ENCODE measurements around the gene PATE2.

The PATE2 gene

DNA sequence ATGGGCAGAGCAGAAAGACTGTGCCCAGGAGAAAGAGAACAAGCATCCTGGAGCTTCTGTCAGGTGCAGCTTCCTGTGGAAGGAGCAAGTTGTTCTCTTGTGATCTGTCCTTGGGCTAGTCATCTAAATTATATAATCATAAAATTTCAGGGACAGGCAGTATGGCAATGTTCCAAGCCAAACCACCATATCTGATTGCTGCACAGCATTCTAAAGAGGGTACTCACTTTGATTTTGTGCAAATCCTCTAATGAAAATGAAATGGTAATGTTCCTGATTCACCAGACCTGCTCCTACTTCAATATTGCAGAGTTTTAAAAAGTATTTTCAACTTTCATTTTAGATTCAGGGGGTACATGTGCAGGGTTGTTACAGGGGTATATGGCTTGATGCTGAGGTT is at the start of gene PATE2:
PATE2 (minus strand) TSS at position 101 of the 400 bp plus-strand sequence; CDS start at position 46, 55 bp downstream.
- H3K27me3 Mint-ChIP-seq = peaks cover 17% of the 10 kb centered on the region
- no peak within 1 kb of the TSS for H3K27ac Mint-ChIP-seq
- no peak for ATAC-seq
- no peaks in the 10 kb centered on the region for H3K4me1 Mint-ChIP-seq
- no peak within 1 kb of the TSS for H3K4me3 Mint-ChIP-seq
- no peak for DNase-seq
- H3K36me3 Mint-ChIP-seq (ENCODE audit: low read depth) = no peaks in the 10 kb centered on the region
- no peaks in the 10 kb centered on the region for H3K9me3 Mint-ChIP-seq

- H3K27ac Mint-ChIP-seq = no peak overlapping the region
- DNase-seq = no peak
- no peaks in the 10 kb centered on the region for H3K27me3 Mint-ChIP-seq
- H3K9me3 Mint-ChIP-seq = peaks cover 9% of the 10 kb centered on the region
- no peak for ATAC-seq
- H3K4me1 Mint-ChIP-seq = no peaks in the 10 kb centered on the region
- H3K36me3 Mint-ChIP-seq (ENCODE audit: low read depth) = no peaks in the 10 kb centered on the region
- no peak overlapping the region for H3K4me3 Mint-ChIP-seq
These were observed 29.3 kb upstream of the PATE2 start for GRCh38 chr11:125807909-125808308.

- no peak for ATAC-seq
- no peaks in the 10 kb centered on the region for H3K4me1 Mint-ChIP-seq
- no peaks in the 10 kb centered on the region for H3K36me3 Mint-ChIP-seq (ENCODE audit: low read depth)
- H3K4me3 Mint-ChIP-seq = no peak overlapping the region
- H3K9me3 Mint-ChIP-seq = peaks cover 44% of the 10 kb centered on the region
- no peak overlapping the region for H3K27ac Mint-ChIP-seq
- H3K27me3 Mint-ChIP-seq = peaks cover 4% of the 10 kb centered on the region
- no peak for DNase-seq
These were observed 23.8 kb upstream of the PATE2 start for GRCh38 chr11:125802387-125802786.

DNA sequence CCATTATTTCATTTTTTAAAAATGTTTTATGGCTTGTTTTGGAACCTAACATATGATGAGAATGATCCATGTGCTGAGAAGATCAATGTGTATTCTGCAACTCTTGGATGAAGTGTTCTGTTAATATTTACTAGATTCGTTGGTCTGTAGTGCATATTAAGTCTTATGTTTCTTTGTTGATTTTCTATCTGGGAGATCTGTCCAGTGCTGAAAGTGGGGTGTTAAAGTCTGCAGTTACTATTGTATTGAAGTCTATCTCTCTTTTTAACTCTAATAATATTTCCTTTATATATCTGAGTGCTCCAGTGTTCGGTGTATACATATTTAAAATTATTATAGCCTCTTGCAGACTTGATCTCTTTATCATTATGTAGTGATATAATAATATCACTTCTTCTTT is 21.2 kb upstream of the PATE2 start:
- DNase-seq (no peak), ATAC-seq (no peak)
- Mint-ChIP-seq H3K27ac (no peak overlapping the region), H3K4me3 (no peak overlapping the region), H3K36me3 (ENCODE audit: low read depth) (no peaks in the 10 kb centered on the region), H3K27me3 (peaks cover 6% of the 10 kb centered on the region), H3K4me1 (no peaks in the 10 kb centered on the region), H3K9me3 (peaks cover 54% of the 10 kb centered on the region)

DNA sequence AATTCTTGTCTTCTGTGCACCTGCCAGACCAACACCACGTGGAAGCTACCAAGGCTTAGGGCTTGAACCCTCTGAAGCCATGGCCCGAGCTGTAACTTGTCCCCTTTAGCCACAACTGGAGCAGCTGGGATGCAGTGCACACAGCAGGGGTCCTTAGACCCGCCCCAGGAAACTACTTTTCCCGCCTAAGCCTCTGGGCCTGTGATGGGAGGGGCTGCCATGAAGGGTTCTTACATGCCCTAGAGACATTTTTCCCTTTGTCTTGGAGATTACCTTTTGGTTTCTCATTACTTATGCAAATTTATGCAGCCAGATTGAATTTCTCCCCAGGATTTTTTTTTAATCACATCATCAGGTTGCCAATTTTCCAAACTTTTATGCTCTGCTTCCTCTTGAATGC is 19.0 kb upstream of the PATE2 start:
- ATAC-seq = no peak
- Mint-ChIP-seq H3K9me3 (peaks cover 62% of the 10 kb centered on the region), H3K36me3 (ENCODE audit: low read depth) (no peaks in the 10 kb centered on the region), H3K27me3 (peaks cover 6% of the 10 kb centered on the region), H3K4me3 (no peak overlapping the region), H3K4me1 (no peaks in the 10 kb centered on the region), H3K27ac (no peak overlapping the region)
- DNase-seq = no peak

GRCh38 chr11:125790825-125791224 is 12.2 kb upstream of the PATE2 start:
- H3K4me1 Mint-ChIP-seq = no peaks in the 10 kb centered on the region
- no peaks in the 10 kb centered on the region for H3K36me3 Mint-ChIP-seq (ENCODE audit: low read depth)
- no peak overlapping the region for H3K27ac Mint-ChIP-seq
- H3K27me3 Mint-ChIP-seq = peaks cover 2% of the 10 kb centered on the region
- no peak for DNase-seq
- ATAC-seq = no peak
- H3K9me3 Mint-ChIP-seq = peaks cover 22% of the 10 kb centered on the region
- no peak overlapping the region for H3K4me3 Mint-ChIP-seq

DNA sequence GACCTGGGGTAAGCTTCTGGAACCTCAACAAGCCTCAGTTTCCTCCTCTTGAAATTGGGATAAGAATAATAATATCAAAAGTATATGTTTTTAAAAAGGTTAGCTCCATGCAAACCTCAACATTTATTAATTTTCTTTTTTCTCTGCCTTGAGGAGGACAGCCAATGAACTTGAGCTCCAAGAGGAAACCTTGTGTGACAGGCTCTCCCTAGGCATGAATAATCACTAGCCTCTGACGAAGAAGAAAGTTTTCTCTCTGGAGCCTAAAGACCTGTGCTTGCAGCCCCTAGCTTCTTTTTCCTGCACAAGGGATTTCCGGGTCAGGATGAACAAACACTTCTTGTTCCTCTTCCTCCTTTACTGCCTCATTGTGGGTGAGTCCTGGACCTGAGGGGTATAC is 9.2 kb upstream of the PATE2 start, which contains the start of gene PATE3:
PATE3 (plus strand) TSS at position 301 of the 400 bp plus-strand sequence; CDS start at position 326, 25 bp downstream.
- DNase-seq (no peak), ATAC-seq (no peak)
- Mint-ChIP-seq H3K9me3 (no peaks in the 10 kb centered on the region), H3K27ac (no peak within 1 kb of the TSS), H3K36me3 (ENCODE audit: low read depth) (no peaks in the 10 kb centered on the region), H3K27me3 (peaks cover 2% of the 10 kb centered on the region), H3K4me3 (no peak within 1 kb of the TSS), H3K4me1 (no peaks in the 10 kb centered on the region)

DNA sequence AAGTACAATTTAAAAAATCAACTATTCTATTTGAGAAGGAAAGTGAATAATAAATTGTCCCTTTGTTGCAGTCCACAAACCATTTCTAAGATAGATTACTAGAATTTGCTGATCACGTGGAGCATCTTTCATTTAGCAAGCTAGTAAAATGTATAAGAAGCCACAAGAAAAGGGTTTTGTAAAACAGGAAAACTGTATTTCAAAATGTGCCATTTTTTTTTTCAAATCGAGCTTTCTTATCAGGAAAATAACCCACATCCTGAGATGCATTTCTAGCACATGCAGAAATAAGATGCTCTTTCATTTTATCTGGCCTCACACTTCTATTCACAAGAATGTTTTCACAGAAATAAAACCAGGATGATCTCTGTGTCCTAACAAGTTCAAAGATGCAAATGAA is 6.0 kb upstream of the PATE2 start:
- Mint-ChIP-seq H3K36me3 (ENCODE audit: low read depth) (no peaks in the 10 kb centered on the region), H3K4me1 (no peaks in the 10 kb centered on the region), H3K9me3 (no peaks in the 10 kb centered on the region), H3K27me3 (no peaks in the 10 kb centered on the region), H3K4me3 (no peak overlapping the region), H3K27ac (no peak overlapping the region)
- no peak for DNase-seq
- no peak for ATAC-seq

GRCh38 chr11:125777309-125777708 is 1.3 kb downstream of the PATE2 start:
- no peak overlapping the region for H3K4me3 Mint-ChIP-seq
- DNase-seq = no peak
- H3K4me1 Mint-ChIP-seq = no peaks in the 10 kb centered on the region
- peaks cover 17% of the 10 kb centered on the region for H3K27me3 Mint-ChIP-seq
- ATAC-seq = no peak
- H3K36me3 Mint-ChIP-seq (ENCODE audit: low read depth) = no peaks in the 10 kb centered on the region
- H3K9me3 Mint-ChIP-seq = no peaks in the 10 kb centered on the region
- H3K27ac Mint-ChIP-seq = no peak overlapping the region

DNA sequence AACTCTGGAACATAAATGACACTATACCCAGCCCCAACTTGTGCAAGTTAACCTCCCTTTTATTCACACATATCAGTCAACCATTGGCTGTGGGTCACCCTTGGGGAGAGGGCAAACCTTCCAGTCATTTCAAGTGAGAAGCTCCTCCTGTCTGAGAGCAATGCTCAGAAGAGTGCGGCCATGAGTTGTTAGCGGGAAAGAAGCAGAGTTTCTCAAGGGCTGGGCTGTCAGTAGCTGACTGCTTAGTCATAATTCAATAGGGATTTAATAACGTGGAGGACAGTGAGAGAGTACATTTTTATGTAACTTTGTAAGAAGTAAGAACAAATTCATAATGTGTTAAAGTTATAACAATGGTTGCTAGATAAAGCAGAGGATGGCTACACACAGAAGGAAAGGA is 5.1 kb downstream of the PATE2 start:
- H3K27me3 Mint-ChIP-seq = peaks cover 16% of the 10 kb centered on the region
- H3K4me1 Mint-ChIP-seq = no peaks in the 10 kb centered on the region
- H3K4me3 Mint-ChIP-seq = no peak overlapping the region
- DNase-seq = no peak
- no peaks in the 10 kb centered on the region for H3K9me3 Mint-ChIP-seq
- ATAC-seq = no peak
- no peaks in the 10 kb centered on the region for H3K36me3 Mint-ChIP-seq (ENCODE audit: low read depth)
- H3K27ac Mint-ChIP-seq = no peak overlapping the region

DNA sequence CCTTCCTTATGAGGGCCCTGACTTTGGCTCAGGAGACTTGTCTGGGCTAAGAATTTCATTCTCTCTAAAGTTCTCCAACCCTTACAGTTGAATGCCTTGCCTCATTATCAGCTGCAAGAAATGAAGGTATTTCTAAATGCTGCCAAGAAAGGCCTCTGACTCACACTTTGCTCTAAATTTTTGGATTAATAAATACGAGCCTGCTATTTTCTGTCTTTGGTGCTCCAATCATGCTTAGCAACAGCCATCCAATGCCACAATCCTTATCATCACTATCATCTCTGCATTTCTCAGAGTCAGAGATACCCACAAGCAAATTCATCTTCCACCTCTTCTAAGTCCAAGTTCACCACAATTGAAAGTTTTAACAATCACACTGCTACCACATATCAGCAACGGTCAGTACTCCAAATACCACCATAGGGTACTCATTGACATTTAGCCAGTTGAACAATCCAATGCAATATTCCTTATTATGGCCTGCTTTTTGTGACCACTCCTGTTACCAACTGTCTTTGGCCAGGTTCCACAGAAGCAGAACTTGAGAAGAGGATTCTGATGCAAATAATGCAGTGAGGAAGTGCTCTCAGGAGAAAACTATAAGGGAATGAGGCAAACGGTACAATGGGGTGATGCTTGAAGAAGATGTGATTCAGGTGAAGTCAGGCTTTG is 5.7 kb downstream of the PATE2 start:
- Mint-ChIP-seq H3K36me3 (ENCODE audit: low read depth) (no peaks in the 10 kb centered on the region), H3K27ac (no peak overlapping the region), H3K27me3 (peaks cover 19% of the 10 kb centered on the region), H3K4me3 (no peak overlapping the region), H3K9me3 (no peaks in the 10 kb centered on the region), H3K4me1 (no peaks in the 10 kb centered on the region)
- DNase-seq = no peak
- no peak for ATAC-seq

GRCh38 chr11:125770583-125770982 is 8.0 kb downstream of the PATE2 start:
- H3K4me3 Mint-ChIP-seq = no peak overlapping the region
- H3K27me3 Mint-ChIP-seq = peaks cover 13% of the 10 kb centered on the region
- H3K9me3 Mint-ChIP-seq = no peaks in the 10 kb centered on the region

GRCh38 chr11:125768336-125769046 is 10.1 kb downstream of the PATE2 start:
- DNase-seq (no peak), ATAC-seq (no peak)
- Mint-ChIP-seq H3K36me3 (ENCODE audit: low read depth) (no peaks in the 10 kb centered on the region), H3K27me3 (peaks cover 17% of the 10 kb centered on the region), H3K4me1 (no peaks in the 10 kb centered on the region), H3K9me3 (no peaks in the 10 kb centered on the region), H3K4me3 (no peak overlapping the region), H3K27ac (no peak overlapping the region)

More at GRCh38 chr11:125770583-125770982, 8.0 kb downstream of the PATE2 start:
- no peak overlapping the region for H3K27ac Mint-ChIP-seq
- no peaks in the 10 kb centered on the region for H3K36me3 Mint-ChIP-seq (ENCODE audit: low read depth)
- ATAC-seq (no peak), DNase-seq (no peak)
- no peaks in the 10 kb centered on the region for H3K4me1 Mint-ChIP-seq

GRCh38 chr11:125766251-125766650 is 12.4 kb downstream of the PATE2 start:
- peaks cover 17% of the 10 kb centered on the region for H3K27me3 Mint-ChIP-seq
- ATAC-seq (no peak), DNase-seq (no peak)
- H3K9me3 Mint-ChIP-seq = no peaks in the 10 kb centered on the region
- H3K27ac Mint-ChIP-seq = no peak overlapping the region
- H3K4me1 Mint-ChIP-seq = no peaks in the 10 kb centered on the region
- no peaks in the 10 kb centered on the region for H3K36me3 Mint-ChIP-seq (ENCODE audit: low read depth)
- H3K4me3 Mint-ChIP-seq = no peak overlapping the region

- H3K27me3 Mint-ChIP-seq = peaks cover 22% of the 10 kb centered on the region
- H3K4me3 Mint-ChIP-seq = no peak overlapping the region
- no peak overlapping the region for H3K27ac Mint-ChIP-seq
- H3K9me3 Mint-ChIP-seq = peaks cover 5% of the 10 kb centered on the region
- no peaks in the 10 kb centered on the region for H3K4me1 Mint-ChIP-seq
- ATAC-seq (no peak), DNase-seq (no peak)
- no peaks in the 10 kb centered on the region for H3K36me3 Mint-ChIP-seq (ENCODE audit: low read depth)
These were observed 15.1 kb downstream of the PATE2 start for GRCh38 chr11:125763483-125763882.

All from activated naive CD8-positive, alpha-beta T cell treated with anti-CD3 and anti-CD28 coated beads, Interleukin-2, amount 50 U/mL, for 24 hours (primary cell).